ENCODE data around the gene SLC7A5.
"Not testable (repeated sequence)": the region's sequence is repeated elsewhere in the genome, so short reads cannot be mapped to it uniquely, and the experiment has no call there.

SLC7A5 gene

DNA sequence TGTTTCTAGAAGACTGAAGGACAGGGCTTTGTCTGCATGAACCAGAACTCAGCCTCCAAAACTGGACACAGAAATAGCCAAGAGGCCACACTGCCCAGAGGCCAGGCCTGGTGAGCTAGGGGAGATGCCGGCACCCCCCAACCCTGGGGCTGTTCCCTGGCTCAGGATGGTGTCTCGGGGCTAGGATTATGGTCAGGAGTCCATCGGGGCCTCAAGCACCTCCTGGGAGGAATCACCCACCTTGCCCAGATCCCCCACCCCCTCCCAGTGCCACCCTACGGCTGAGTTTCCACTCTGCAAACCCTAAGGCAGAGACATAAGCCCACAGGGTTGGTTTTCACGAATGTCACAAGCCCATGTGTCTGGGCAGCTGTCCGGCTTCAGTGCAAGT lies 37.2 kb downstream of the SLC7A5 start:
- no peak for DNase-seq

DNA sequence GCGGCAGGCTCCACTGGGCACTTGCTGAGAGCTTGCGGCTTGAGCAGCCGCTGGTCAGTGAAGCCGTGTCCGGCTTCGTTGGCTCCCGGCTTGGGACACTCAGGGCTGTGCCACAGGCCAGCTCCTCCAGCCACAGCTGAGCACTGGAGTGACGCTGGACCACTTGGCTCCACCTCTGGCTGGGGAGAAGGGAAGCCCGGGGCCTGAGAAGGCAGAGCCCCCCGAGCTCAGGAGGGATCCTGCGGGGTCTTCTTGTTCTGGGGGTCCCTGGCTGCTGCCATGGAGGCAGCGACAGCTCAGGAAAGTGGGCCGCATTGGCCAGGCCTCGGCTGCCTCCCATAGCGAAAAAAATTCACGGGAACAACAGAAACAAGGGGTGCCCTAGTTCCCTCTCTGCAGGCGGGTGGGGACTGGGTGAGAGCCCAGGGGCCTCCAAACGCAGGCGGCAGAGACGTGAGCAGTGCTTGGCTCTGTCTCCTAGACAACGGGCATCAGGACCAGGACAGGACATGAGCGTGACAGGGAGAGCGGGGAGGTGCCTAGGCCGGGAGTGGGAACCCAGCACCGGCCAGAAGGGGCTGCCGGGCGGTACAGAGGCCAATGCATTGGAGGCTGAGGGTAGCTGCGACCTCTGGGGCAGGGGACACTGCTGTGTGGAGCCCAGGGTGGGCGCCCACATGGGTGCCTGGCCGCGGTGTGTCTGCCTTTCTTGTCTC lies 37.7 kb downstream of the SLC7A5 start:
- no peak for DNase-seq

DNA sequence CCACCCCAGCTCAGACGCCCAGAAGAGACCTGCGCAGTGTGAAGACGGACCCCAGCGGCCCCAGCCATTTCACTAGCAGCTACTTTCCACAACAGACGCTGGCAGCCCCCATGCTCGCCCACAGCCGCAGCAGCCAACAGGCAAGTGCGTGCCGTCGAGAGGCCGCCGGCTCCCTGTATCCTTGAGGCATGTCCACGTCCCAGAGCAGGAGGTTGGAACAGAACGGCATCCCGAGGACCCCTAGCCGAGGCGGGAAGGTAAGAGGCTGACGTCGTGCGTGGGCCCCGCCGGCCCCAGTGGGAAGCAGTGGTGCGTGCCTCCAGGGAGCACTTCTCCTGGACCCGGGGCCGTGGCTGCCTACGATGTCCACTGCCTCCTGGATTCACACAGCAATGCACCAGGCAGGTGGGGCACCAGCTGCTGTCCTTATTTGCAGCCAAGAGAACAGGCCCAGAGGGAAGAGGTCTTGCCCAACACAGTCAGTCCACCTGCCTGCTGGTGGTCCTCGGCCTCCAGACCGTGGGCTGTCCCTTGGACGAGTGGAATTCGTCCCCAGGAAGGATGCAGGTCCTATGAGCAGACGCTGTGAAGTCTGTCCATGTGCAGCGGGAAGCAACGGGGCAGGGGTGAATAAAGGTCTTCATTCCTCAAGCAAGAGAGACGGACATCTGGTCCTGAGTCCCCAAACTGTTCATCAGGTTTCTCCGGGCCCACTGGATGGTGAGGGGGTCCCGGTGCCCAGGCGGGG lies 38.5 kb downstream of the SLC7A5 start:
- no peak for DNase-seq

DNA sequence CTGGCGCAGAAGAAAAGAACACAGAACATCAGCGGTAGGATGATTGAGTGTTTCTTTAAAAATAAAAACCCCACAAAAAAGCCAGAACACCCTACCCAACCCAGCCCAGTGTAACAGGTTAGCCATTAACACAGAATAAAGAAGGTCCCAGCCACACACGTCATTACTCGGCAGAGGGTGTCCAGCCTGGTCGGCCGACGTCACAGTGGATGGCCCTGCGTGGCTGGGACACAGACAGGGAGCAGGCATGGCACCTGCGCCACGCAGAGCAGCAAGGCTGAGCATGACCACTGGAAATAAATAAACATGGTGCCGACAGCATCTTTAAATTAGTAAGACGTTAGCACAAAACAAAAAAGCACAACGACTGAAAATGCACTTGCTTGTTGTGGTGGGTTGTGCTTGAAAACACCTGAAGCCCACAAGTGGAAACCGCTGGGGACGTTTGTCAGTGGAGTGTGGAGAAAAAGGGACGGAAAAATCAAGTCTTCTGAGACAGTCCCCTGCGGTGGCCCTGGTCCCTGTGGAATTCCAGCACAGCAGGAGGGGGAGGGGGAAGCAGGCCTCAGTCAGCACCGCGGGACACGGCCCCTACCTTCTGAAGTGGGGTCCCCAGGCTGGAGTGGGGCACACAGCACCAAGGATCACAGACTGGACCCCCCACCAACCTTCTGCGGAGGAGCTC lies 39.2 kb downstream of the SLC7A5 start:
- no peak for DNase-seq

DNA sequence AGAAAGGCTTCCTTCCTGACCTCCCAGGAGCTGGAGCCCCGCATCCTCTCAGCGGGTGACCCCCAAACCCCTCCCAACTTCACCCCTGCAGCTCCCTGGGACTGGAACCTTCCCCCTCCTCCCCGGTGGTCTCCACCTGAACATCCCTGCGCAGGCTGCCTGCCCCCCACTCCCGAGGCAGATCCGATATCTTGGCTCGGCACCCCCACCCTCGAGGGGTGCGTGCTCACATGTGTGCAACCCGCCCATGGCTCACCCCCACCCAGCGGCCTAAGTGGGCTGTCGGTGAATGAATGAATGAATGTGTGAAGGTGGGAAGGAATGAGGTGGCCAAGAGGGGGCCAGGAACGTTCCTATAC lies 39.7 kb downstream of the SLC7A5 start:
- DNase-seq: no peak

DNA sequence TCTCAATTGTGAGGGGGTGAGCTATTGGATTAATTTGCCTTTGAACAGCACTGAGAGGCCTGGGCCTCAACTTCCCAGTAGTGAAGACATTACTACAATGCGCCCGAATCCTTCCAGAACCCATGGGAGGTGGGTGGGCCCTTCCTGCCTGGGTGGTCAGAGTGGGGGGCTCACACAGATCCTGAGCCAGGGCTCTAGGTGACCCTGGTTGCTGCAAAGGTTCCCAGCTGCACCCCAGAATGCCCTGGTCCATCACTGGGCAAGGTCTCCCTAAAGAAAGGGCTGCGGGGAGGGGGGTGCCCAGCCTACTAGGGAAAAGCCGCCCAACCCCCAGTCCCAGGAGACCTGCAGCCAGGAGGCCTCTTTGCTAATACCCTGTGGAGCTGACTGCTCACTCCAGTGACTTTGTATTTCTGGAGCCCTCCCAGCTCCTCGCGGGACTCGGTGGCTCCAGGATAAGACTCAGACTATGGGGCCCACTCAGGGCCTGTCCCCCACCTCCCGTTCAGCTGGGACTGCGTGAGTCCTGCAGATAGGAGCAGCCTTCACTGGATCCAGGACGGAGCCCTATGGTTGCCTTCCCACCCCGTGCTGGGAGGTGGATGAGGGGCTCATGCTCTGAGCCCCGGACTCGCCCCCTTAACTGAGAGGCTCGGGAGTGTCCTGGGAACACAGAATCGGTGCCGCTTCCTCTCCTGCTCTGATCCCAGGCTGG lies 40.2 kb downstream of the SLC7A5 start:
- no peak for DNase-seq

DNA sequence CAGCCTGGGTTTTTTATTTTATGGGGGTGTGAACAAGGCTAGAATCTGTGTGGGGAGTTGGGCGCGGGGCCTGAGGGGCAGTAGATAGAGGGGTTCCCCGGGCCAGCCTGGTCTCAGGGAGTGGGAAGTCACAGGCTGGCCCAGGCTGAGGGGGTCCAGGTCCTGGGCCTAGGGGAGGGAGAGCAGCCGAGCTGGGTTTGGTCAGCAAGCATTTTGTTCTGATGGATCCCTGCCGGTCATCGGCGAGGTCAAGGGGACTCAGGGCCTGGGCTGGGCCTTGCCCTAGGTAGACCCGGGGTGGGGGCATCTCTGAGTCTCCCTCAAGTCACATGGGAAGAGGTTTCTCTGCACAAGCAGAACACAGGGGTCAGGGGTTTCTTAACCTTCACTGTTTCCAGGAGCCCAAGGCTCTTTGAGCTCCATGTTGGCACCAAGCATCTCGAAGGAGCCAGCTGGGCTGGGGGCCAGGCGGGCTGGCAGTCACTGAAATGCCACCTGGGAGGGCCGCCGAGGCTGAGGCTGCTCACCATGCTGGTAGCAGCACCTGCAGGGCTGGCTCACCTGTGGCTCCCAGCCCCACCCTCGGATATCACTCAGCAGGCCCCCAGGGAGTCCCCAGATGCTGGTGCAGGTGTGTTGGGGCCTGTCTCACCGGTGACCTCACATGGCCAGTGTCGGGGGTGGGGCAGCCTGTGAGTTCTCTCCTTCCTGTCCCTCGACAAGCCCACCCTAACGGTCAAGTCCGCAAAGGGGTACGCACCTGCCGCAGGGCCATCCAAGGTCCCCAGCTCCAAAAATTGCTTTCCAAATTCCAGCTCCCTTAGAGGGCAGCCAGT lies 41.0 kb downstream of the SLC7A5 start:
- no peak for DNase-seq

DNA sequence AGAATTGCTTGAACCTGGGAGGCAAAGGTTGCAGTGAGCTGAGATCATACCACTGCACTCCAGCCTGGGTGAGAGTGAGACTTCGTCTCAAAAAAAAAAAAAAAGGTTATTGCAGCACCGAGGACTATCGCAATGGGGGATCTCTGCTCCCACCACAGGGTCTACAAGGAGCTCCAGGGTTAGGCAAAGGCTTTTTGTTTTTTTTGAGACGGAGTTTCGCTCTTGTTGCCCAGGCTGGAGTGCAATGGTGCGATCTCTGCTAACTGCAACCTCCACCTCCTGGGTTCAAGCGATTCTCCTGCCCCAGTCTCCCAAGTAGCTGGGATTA lies 41.8 kb downstream of the SLC7A5 start:
- not testable (repeated sequence) for DNase-seq

DNA sequence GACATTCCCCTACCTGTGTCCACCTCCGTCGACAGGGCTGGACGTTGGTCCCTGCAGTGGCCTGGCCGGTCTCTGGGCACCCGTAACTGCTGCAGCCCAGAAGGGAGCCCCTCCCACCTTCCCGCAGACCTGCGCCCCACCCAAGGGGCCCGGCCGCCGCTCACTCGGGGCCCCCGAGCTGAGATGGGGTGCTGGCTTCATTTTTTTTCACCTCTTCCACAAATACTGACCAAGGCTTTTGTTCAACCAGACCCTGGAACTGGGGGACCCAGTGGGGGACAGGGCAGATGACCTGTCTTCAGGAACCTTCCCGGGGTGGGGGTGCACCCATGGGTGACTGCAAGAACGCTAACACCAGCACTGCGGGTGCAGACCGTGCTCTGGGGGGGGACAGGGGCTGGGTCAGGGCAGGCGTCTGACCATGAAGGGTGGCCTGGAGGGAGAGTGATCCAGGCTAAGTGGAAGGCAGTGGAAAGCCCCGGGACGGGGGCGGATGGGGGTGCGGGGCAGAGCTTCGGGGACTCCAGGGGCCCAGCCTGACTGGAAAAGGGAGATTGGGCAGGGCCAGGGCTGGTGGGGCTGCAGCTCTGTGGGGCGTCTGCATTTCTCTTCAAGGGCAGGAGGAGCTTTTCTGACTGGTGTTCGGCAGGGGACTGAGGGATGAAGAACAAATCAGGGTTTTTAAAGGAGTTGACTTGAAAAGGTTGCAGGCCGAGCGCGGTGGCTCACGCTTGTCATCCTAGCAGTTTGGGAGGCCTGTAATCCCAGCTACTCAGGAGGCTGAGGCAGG lies 42.3 kb downstream of the SLC7A5 start:
- no peak for DNase-seq

DNA sequence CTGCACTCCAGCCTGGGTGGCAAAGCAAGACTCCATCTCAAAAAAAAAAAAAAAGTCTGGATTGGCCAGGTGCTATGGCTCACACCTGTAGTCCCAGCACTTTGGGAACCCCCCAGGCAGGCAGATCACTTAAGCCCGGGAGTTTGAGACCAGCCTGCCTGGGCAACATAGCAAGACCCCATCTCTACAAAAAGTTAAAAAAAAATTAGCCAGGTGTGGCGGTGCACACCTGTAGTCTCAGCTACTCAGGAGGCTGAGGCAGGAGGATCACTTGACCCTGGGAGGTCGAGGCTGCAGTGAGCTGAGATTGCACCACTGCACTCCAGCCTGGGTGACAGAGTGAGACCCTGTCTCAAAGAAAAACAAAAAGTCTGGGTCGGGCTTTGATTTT lies 42.9 kb downstream of the SLC7A5 start:
- DNase-seq: not testable (repeated sequence)

DNA sequence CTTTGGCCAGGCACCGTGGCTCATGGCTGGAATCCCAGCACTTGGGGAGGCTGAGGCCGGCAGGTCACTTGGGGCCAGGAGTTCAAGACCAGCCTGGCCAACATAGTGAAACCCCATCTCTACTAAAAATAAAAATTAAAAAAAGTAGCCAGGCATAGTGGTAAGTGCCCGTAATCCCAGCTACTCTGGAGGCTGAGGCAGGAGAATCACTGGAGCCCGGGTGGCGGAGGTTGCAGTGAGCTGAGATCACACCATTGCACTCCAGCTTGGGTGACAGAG lies 43.5 kb downstream of the SLC7A5 start:
- DNase-seq: not testable (repeated sequence)

DNA sequence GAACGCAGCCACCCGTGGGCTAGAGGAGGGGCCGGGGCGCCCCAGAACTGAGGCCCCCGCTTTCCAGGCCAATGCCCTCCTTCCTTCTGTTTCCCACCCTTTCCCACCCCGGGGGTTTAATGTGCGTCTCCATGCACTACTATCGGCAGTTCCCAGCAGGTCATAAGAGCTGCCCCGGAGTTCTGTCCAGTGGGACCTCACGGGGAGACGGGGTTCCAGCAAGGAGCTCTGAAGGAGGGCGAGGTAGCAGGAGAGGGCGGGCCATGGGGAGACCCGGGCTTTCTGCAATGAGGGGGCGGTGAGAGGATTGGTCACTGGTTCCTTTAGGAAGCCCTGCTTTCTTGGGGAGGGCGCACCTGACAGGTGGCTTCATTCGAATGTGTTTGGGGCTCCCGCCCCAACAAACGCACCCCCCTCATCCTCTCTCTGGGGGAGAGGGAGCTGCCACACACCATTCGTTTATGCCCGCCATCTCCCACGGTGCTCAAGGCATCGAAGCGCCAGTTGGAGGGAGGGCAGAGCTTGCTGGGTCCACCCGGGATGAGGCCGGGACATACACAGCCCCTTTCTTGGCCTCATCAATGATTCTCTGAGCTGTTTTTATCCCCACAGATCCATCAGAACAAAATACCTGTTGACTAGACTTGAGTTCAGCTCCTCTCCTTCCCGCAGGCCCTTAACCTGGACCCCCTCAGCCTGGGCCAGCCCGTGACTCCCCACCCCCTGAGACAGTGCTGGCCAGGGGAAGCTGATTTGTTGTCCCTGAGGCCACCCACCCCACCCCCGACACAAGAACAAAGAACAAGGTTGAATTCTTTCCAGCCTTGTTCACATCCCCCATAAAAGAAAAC lies 44.1 kb downstream of the SLC7A5 start:
- no peak for DNase-seq

DNA sequence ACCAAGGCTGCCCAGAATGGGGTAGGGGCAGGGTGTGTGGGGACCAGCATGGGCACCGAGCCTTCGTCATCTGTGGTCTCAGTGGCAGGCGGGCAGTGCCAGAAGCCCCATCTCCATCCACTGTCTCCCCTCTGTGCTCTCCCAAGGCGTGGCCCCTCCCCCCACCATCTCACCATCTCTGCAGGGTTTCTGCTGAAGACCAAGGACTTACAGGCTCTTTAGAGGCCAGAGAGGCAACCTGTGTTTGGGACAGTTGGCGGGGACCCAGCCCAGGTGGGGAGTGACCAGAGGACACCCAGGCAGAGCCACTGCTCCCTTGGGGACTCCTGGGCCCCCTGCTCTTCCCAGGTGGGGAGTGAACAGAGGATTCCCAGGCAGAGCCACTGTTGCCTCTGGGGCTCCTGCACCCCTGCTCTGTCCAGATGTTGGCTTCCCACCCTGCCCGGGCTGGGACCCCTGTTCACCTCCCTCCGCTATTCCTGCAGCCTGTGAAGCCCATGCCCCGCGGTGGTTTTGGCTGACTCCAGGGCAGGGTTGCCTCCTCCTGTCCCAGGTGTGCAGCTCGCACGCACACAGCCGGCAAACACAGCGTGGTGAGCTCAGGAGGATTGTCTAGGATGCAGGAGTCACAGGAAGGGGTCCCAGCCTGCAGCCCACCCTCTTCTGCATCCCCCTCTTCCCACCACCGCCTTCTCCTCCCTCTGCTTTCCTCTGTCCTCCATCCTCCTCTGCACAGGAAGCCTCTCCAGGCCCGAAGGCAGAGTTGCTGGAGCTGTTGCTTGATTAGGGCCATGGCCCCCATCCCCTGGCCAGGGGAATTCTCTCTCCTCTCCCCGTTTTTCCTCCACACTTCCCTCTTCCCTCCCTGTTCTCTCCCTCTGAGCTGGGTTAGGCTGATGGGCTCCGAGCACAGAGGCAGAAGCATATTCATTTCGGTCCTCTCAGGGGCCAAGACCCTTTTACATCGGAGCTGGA lies 45.0 kb downstream of the SLC7A5 start:
- no peak for DNase-seq

DNA sequence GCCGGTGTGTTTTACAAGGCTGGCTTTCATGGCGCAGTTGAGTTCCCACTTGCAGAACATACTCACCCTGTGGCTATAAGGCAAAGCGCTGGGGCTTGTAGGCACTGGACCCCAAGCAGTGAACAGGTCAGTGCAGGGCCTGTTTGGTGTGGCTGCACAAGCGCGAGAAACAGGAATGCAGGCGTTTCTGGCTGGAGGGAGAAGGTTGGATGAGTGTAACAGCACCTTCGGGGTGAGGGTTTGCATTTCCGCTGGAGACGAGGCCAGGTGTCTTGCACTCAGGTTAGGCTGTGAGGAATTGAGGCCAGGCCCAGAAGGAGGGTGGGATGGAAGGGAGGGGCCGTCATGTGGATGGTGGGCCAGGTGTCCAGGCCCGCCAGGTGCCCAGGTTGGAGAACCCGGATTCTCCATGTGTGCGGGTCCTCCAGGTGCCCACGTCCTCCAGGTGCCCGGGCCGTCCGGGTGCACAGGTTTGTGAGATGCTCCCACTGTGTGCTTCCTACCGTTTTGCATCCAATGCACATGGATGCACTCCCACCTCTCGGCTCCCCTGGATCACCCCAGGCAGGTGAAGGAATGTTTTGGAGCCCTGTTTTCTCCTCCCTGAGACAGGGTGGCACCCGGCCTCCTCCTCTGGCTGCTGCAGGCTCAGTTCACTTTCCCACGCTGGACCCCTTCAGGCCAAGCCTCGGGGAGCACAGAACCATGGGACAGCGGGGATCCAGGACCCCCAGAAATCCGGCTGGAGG lies 46.0 kb downstream of the SLC7A5 start:
- no peak for DNase-seq

DNA sequence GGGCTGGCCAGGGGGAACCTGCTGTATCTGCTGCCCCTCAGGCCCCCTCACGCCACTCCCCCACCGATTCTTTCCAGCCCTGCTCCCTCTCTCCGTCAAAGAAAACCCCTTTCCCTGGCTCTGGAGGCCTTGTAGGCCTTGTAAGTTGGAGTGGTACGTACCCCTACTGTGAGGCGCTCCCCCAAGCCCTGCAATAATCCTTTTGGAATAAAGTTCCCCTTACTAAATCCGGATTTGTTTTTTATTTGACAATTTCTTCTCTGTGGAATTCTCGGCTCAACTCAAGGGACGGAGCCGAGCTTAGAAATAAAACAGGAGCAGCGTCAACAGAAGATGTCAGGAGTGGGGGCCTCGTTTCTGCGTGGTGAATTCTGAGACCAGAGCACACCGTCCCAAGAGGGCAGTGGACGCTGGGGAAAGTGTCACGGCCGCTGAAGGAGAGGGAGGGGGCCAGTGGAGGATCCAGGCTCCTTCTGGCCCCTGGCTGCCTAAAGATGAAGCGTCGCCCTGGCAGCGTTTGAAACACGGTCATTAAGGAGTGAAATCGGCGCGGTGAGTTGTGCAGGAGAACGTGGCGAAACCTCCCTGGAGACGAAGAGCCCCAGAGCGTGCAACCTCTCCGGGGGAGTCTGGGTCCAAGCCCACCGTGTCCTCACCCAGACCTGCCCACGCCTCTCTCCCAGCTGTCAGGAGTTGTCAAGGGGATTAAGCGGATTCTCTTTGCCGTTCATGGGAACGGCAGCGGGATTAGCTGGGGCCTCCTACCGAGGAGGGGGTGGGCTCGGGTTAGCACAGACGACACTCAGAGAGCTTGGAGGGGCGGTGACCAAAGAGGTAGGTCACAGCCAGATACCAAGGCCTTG lies 47.0 kb downstream of the SLC7A5 start:
- DNase-seq: no peak

DNA sequence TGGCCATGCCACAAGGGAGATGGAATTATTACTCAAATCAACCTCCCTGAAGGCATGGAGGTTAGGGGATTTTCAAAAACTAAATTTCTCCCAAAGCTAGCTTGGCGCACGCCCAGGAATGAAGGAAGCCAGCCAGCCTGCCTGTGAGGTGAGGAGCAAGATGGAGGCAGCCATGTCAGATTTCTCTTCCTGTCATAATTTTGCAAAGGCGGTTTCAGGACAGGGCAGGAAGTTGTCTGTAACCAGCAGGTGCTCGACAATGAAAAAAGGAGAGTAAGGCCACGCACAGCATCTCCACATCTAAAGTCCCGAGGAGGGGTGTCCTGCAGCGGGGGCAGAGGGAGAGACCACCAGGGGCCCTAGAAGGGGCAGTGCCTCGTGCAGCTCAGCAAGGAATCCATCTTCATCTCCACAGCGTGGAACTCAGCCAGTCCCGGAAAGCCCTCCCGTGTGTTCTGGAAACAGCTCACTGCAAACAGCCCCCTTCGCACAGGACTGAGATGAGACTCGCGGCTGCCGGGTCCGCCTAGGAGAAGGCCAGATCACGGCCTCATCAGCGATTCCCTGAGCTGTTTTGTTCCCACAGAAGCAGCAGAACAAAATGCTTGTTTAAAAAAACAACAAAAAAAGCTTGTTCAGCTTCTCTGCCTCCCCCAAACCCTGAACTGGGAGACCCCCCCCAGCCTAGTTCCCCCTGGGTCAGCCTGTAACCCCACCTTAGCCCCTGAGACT lies 47.8 kb downstream of the SLC7A5 start:
- DNase-seq: no peak

DNA sequence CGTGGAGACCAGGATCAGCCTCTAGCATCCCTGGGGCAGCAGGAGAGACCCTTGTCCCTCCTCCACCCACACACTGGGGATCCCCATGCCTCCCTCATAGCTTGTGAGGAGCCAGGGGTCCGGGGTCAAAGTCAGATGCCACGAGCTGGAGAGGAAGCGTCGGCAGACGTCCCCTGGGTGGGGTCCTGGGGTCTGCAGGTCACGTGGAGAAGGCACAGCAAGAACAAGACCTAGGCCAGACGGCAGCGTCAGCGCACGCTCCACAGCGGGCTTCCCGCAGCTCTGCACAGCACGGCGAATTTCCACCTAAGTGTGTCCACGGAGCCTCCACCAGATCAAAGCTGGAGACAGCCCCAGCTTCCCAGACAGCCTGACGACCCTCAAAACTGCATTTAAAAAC lies 49.3 kb downstream of the SLC7A5 start:
- DNase-seq: no peak

Measured in stimulated activated CD4-positive, alpha-beta T cell treated with anti-CD3 and anti-CD28 coated beads, Interleukin-1b, Interleukin-23, amount 100 ng/mL, for 48 hours (primary cell).